ENCODE measurements around the gene ROPN1B. TPM values are rescaled to one million over a fixed set of nuclear protein-coding genes. Genes with fewer than 3 reads are reported as not detected.
A peak's percentile ranks its signal among the peaks of the same experiment; 100 is the strongest.
"Not testable (repeated sequence)": the region's sequence is repeated elsewhere in the genome, so short reads cannot be mapped to it uniquely, and the experiment has no call there.

ROPN1B gene
- total and polyA plus RNA-seq, 8 donors, result 0.13 to 0.31 TPM; not detected in 6

DNA sequence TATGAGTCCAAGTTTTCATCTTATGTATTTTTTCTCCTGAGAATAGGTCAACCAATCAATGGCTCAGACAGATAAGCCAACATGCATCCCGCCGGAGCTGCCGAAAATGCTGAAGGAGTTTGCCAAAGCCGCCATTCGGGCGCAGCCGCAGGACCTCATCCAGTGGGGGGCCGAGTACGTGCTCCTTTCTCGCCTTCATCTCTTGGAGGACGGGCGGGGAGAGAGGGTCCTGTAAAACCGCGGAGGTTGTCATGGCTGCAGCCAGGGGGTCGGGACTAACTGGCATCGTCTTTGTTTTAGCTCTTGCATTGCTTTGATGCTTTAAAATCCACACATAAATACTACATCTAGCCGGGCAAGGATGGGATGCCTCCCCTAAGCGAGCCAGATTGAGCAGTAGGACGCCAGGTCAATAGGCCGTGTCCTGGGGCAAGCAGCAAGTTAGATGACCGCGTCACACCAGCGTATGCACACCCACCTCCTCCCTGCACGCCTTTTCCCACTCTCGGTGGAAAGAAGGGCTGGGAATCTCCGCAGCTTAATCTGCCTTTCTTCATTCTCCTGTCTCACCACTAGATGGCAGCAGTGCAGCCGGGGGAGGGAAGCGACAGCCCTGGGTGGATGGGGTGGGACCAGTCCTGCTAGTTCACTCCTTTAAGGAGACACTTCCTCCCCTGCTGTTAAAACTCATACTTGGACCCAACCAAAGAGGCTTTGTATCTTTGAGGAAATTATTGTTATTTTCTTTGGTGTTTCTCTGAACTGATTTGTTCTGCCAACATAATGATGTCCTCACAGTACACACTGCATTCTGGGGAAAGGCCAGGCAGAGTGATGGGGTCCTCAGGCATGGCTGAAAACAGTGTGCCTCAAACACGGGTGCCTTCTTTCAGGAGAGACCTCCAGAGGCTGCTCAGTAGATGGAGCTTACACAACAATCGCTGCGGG lies 3.3 kb downstream of the ROPN1B start:
- H3K36me3 ChIP-seq; H3K9me3 ChIP-seq; intact Hi-C loops (cut with DNase I; ENCODE audit: low total_unique reads); H3K27ac ChIP-seq: not testable (repeated sequence)
- DNase-seq, result peak in 1 of 2 donors; percentile 56
- peak in 1 of 3 donors; percentile 36 for TF ChIP-seq POLR2AphosphoS5 (IDR thresholded peaks at IDR 0.05)
- TF ChIP-seq, protein P1, sequence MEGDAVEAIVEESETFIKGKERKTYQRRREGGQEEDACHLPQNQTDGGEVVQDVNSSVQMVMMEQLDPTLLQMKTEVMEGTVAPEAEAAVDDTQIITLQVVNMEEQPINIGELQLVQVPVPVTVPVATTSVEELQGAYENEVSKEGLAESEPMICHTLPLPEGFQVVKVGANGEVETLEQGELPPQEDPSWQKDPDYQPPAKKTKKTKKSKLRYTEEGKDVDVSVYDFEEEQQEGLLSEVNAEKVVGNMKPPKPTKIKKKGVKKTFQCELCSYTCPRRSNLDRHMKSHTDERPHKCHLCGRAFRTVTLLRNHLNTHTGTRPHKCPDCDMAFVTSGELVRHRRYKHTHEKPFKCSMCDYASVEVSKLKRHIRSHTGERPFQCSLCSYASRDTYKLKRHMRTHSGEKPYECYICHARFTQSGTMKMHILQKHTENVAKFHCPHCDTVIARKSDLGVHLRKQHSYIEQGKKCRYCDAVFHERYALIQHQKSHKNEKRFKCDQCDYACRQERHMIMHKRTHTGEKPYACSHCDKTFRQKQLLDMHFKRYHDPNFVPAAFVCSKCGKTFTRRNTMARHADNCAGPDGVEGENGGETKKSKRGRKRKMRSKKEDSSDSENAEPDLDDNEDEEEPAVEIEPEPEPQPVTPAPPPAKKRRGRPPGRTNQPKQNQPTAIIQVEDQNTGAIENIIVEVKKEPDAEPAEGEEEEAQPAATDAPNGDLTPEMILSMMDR (IDR thresholded peaks at IDR 0.05), result peak in 5 of 7 experiments; percentile 48 to 71 (median 65)
- peak overlapping the region; percentile 14 to 39 (median 30) for H3K4me3 ChIP-seq
- H3K4me1 ChIP-seq, result peaks cover 0 to 13% (median 8%) of the 10 kb centered on the region in 4 donors
- WGBS, 5 donors, result 2 to 5% (median 3%) methylated on average over 28 to 29 of the region's 31 CpGs
- peaks cover 0 to 34% (median 22%) of the 10 kb centered on the region in 3 donors for H3K27me3 ChIP-seq

DNA sequence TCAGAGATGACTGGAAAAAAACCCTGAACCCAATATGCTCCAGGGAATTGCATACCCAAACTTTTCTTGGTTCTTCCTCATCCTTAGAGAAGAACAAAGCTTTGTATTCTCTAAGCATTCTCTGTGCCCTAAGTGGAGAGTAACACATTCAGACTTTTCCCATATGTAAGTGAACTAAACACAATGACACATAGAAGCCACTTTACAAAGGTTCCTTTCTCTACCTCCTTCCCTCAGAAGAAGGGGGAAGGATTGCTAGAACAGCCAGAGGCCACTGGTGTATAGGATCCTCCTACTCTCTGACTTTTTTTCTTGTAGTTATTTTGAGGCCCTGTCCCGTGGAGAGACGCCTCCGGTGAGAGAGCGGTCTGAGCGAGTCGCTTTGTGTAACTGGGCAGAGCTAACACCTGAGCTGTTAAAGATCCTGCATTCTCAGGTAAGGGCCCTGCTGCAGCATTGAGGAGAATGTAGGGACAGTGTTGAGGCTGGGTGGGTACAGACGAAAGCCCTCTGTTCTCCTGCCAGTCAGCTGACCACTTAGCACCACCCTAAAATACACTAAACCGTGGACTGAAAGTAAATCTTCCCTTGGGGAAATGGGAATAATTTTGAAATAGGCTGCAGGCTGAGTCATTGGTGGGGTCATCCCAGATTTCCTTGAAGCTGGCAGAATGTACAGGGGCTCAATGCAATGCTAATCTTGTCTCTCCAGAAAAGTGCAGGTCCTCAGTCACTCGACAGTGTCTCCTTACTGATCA lies 6.4 kb downstream of the ROPN1B start:
- H3K36me3 ChIP-seq; DNase-seq; H3K27ac ChIP-seq; H3K9me3 ChIP-seq; H3K4me3 ChIP-seq; intact Hi-C loops (cut with DNase I; ENCODE audit: low total_unique reads): not testable (repeated sequence)
- 55 to 80% (median 73%) methylated on average over 9 of the region's 9 CpGs for WGBS, 5 donors
- Histone ChIP-seq H3K27me3 (peaks cover 0 to 20% (median 18%) of the 10 kb centered on the region in 3 donors), H3K4me1 (peaks cover 0 to 13% (median 8%) of the 10 kb centered on the region in 4 donors)

DNA sequence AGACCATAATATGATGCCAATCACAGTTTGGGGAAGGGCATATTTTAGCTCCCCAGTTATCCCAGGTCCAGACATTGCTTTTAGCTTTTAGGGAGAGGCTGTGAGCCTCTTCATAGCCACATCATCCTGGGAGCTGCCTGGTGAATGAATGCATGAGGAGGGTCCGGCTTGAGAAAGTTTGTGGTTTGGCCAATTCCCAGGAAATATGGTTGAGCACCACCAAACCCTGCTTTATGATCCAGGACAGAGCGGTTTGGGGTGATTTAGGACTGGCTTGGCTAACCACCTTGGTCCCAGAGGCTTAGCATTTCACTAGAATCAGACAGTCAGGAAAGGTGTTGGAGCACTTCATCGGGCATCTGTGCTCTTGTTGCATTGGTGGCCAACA lies 7.0 kb downstream of the ROPN1B start:
- H3K36me3 ChIP-seq; H3K4me3 ChIP-seq; H3K9me3 ChIP-seq; intact Hi-C loops (cut with DNase I; ENCODE audit: low total_unique reads); H3K27ac ChIP-seq; DNase-seq: not testable (repeated sequence)
- WGBS, 5 donors, result 82 to 96% (median 87%) methylated on average over 2 to 3 of the region's 3 CpGs
- Histone ChIP-seq H3K27me3 (peaks cover 0 to 14% (median 13%) of the 10 kb centered on the region in 3 donors), H3K4me1 (peaks cover 0 to 13% (median 8%) of the 10 kb centered on the region in 4 donors)

DNA sequence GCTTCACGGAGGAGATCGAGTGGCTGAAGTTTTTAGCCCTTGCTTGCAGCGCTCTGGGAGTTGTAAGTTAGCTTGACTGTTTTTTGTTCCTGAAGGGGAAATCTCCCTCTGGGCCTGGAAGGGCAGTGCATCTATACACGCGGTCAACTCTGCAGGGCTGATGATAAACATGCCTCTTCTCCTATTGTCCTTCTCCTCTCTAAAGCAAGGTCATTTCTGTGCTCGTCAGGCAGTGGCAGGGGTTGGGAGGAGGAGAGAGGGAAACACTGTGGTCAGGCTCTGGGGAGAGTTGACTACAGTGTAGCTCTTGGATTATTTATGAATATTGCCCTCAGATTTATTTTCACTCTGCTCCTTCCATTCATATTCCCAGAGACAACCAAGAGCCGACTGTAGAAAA lies 8.1 kb downstream of the ROPN1B start:
- intact Hi-C loops (cut with DNase I; ENCODE audit: low total_unique reads); H3K36me3 ChIP-seq; H3K27ac ChIP-seq; DNase-seq; H3K27me3 ChIP-seq; H3K4me1 ChIP-seq; H3K9me3 ChIP-seq; H3K4me3 ChIP-seq: not testable (repeated sequence)
- WGBS, 5 donors, result 45 to 76% (median 63%) methylated on average over 2 to 4 of the region's 7 CpGs

DNA sequence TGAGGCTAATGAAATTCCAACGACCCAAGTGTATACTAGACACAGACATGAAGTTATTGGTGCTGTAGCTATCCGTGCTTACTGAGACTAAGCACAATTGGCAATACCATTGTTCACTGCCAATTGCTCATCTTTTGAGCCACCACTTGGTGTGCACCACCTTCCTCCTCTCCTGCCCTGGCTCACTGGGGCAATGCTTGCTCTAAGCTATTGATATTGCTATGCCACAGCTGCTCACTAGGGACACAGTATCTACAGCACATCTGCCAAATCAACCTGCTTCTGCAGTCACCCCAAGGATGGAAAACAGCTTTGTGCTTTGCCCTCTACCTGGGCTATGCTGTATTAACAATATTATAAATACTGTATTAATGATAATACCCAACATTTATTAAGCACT lies 16.0 kb downstream of the ROPN1B start:
- H3K9me3 ChIP-seq; H3K4me3 ChIP-seq; intact Hi-C loops (cut with DNase I; ENCODE audit: low total_unique reads); DNase-seq; H3K4me1 ChIP-seq; H3K36me3 ChIP-seq; H3K27ac ChIP-seq; H3K27me3 ChIP-seq: not testable (repeated sequence)
- WGBS, 5 donors, result 63 to 92% (median 73%) methylated on average over 2 of the region's 2 CpGs

DNA sequence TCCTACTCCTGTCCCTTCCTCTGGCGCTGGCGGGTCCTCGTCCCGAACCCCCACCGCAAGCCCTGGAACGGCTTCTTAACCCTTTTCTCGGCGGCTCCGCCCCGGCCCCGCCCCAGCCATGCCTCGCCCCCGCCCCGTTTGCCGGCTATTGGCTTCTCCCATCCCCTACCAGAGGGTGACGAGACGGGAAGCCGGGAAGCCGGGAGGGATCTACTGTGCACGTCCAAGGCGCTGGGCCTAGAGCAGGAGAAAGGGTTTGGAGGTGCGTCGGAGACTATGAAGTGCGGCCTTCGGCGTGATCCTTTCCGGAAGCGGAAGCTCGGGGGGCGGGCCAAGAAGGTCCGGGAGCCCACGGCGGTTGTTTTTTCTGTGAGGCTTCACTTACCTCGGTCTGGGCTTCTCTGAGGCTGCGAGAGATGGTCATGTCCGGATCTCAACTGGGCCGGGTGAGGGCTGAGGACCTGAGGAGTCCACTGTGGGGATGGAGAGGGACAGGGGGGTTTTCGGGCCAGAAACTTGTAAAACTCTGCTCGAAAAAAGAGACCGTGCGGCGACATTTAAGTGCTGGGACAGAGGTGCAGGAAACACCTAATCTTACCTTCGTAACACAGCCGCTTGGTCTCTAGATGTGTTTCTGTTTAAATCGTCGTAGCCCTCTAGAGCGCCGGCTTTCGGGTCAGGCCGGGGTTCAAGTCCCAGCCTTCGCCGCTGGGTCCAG lies 21.4 kb downstream of the ROPN1B start:
- TF ChIP-seq POLR2AphosphoS5 (IDR thresholded peaks at IDR 0.05) (peak; percentile 55 to 83 (median 72)), EP300 (IDR thresholded peaks at IDR 0.05) (no peak), POLR2A (IDR thresholded peaks at IDR 0.05) (no peak)
- H3K4me1 ChIP-seq, result peaks cover 0 to 18% (median 14%) of the 10 kb centered on the region in 4 donors
- H3K27me3 ChIP-seq, result no peaks in the 10 kb centered on the region
- no peaks in the 10 kb centered on the region for H3K9me3 ChIP-seq
- WGBS, 5 donors, result 2 to 25% (median 18%) methylated on average over 44 to 52 of the region's 52 CpGs
- intact Hi-C loops (cut with DNase I; ENCODE audit: low total_unique reads), result no loop called here
- DNase-seq, result peak; percentile 80 to 96
- H3K36me3 ChIP-seq, result no peaks in the 10 kb centered on the region
- H3K27ac ChIP-seq, result peak overlapping the region in 4 of 5 donors; percentile 63 to 88 (median 83)
- H3K4me3 ChIP-seq, result peak overlapping the region; percentile 49 to 66 (median 59)

DNA sequence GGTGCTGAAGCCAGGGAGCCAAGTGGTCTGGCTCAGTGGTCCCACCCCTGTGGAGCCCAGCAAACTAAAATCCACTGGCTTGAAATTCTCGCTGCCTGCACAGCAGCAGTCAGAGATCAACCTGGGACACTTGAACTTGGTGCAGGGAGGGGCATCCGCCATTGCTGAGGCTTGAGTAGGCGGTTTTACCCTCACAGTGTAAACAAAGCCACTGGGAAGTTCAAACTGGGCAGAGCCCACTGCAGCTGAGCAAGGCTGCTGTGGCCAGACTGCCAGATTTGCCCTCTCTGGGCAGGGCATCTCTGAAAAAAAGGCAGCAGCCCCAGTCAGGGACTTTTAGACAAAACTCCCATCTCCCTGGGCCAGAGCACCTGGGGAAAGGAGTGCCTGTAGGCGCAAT lies 27.8 kb downstream of the ROPN1B start:
- H3K36me3 ChIP-seq; intact Hi-C loops (cut with DNase I; ENCODE audit: low total_unique reads); H3K27me3 ChIP-seq; DNase-seq; H3K4me3 ChIP-seq; H3K27ac ChIP-seq; H3K4me1 ChIP-seq: not testable (repeated sequence)
- WGBS, 5 donors, result 48 to 98% (median 78%) methylated on average over 4 of the region's 4 CpGs
- peaks cover 0 to 56% (median 35%) of the 10 kb centered on the region in 4 donors for H3K9me3 ChIP-seq
